ENCODE data around the gene PPP3CA.

PPP3CA gene

GRCh38 chr4:101078950-101079349 lies 268.4 kb downstream of the PPP3CA start:
- TF ChIP-seq CTCF (IDR thresholded peaks at IDR 0.05), result no peak

- no peak for TF ChIP-seq CTCF (IDR thresholded peaks at IDR 0.05)
These were observed 271.3 kb downstream of the PPP3CA start for GRCh38 chr4:101076032-101076431.

- no peak for TF ChIP-seq CTCF (IDR thresholded peaks at IDR 0.05)
These were observed 271.8 kb downstream of the PPP3CA start for GRCh38 chr4:101075536-101075935.

- no peak for TF ChIP-seq CTCF (IDR thresholded peaks at IDR 0.05)
These were observed 273.0 kb downstream of the PPP3CA start for GRCh38 chr4:101074326-101074725.

- no peak for TF ChIP-seq CTCF (IDR thresholded peaks at IDR 0.05)
These were observed 276.1 kb downstream of the PPP3CA start for GRCh38 chr4:101071241-101071640.

- TF ChIP-seq CTCF (IDR thresholded peaks at IDR 0.05), result no peak
These were observed 279.2 kb downstream of the PPP3CA start for GRCh38 chr4:101068115-101068514.

- no peak for TF ChIP-seq CTCF (IDR thresholded peaks at IDR 0.05)
These were observed 279.9 kb downstream of the PPP3CA start for GRCh38 chr4:101067383-101067782.

- TF ChIP-seq CTCF (IDR thresholded peaks at IDR 0.05), result no peak
These were observed 280.6 kb downstream of the PPP3CA start for GRCh38 chr4:101066626-101067170.
